ENCODE measurements around the gene EXD3. TPM values are rescaled to one million over a fixed set of nuclear protein-coding genes. Genes with fewer than 3 reads are reported as not detected.

Gene EXD3
- total RNA-seq, 1 experiment from 2014 or later, result 15.3 TPM

DNA sequence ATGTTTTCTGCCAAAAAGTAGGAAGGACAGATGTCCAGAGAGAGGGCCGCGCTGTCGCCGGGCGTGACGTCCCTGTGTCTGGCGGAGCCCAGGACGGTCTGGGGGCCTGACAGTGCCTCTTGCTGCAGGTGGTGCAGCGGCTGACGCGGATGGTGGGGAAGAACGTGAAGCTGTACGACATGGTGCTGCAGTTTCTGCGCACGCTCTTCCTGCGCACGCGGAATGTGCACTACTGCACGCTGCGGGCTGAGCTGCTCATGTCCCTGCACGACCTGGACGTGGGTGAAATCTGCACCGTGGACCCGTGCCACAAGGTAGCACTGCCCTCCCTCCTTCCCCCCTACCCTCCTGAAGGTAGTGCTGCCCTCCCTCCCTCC, 160.1 kb downstream of the EXD3 start:
- TF ChIP-seq, protein P1, sequence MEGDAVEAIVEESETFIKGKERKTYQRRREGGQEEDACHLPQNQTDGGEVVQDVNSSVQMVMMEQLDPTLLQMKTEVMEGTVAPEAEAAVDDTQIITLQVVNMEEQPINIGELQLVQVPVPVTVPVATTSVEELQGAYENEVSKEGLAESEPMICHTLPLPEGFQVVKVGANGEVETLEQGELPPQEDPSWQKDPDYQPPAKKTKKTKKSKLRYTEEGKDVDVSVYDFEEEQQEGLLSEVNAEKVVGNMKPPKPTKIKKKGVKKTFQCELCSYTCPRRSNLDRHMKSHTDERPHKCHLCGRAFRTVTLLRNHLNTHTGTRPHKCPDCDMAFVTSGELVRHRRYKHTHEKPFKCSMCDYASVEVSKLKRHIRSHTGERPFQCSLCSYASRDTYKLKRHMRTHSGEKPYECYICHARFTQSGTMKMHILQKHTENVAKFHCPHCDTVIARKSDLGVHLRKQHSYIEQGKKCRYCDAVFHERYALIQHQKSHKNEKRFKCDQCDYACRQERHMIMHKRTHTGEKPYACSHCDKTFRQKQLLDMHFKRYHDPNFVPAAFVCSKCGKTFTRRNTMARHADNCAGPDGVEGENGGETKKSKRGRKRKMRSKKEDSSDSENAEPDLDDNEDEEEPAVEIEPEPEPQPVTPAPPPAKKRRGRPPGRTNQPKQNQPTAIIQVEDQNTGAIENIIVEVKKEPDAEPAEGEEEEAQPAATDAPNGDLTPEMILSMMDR (conservative IDR thresholded peaks at IDR 0.05), result no peak
- Histone ChIP-seq H3K79me1 (ENCODE audit: insufficient read depth, low read depth, low read length, poor library complexity, severe bottlenecking) (no peaks in the 10 kb centered on the region), H3K4me2 (ENCODE audit: insufficient read depth, insufficient read length, low read length) (no peak overlapping the region), H3K4ac (ENCODE audit: low read depth, low read length) (no peak overlapping the region), H3T11ph (ENCODE audit: low read length) (no peak overlapping the region), H4K20me1 (ENCODE audit: control insufficient read depth, insufficient read depth, insufficient read length) (no peaks in the 10 kb centered on the region), H4K8ac (replicated peaks; ENCODE audit: insufficient read length, low read depth, low read length) (no peak overlapping the region), H2BK5ac (ENCODE audit: insufficient read length, low read length) (no peak overlapping the region), H2BK12ac (ENCODE audit: insufficient read length, low read depth, low read length) (no peak overlapping the region), H3K18ac (ENCODE audit: insufficient read length, low read depth, low read length) (no peak overlapping the region), H2AK5ac (ENCODE audit: insufficient read length, low read length) (no peak overlapping the region), H3K23me2 (ENCODE audit: insufficient read length, low read depth, low read length, poor library complexity, severe bottlenecking) (no peaks in the 10 kb centered on the region), H3K14ac (ENCODE audit: insufficient read depth, low read length) (no peak overlapping the region), H2AFZ (ENCODE audit: low read length) (no peak overlapping the region), H3K56ac (ENCODE audit: insufficient read length, low read depth, low read length) (no peak overlapping the region), H4K5ac (ENCODE audit: insufficient read length, low read depth, low read length) (no peak overlapping the region), H3K9me3 (ENCODE audit: control insufficient read depth, low read depth, low read length) (no peaks in the 10 kb centered on the region), H3K27ac (ENCODE audit: insufficient read length, low read depth, low read length) (no peak overlapping the region), H3K9ac (ENCODE audit: extremely low read depth, insufficient read length, low read length) (no peak overlapping the region), H3K79me2 (ENCODE audit: insufficient read depth, low read length) (no peaks in the 10 kb centered on the region), H3K4me1 (ENCODE audit: insufficient read depth, low read length) (no peaks in the 10 kb centered on the region), H2BK15ac (ENCODE audit: low read depth, low read length) (no peak overlapping the region), H2BK20ac (ENCODE audit: low read depth, low read length, poor library complexity, severe bottlenecking) (no peak overlapping the region), H2BK120ac (ENCODE audit: low read depth, low read length, poor library complexity, severe bottlenecking) (no peak overlapping the region), H3K23ac (ENCODE audit: insufficient read length, low read depth, low read length) (no peak overlapping the region), H4K91ac (ENCODE audit: insufficient read length, low read depth, low read length) (no peak overlapping the region), H3K27me3 (ENCODE audit: insufficient read depth, low read length) (no peaks in the 10 kb centered on the region)
- no peak for DNase-seq
- H3K27me3 Mint-ChIP-seq (ENCODE audit: low read depth), result no peaks in the 10 kb centered on the region; the same call in 1 of the 2 replicates
- no peak overlapping the region for H3K27ac Mint-ChIP-seq
- no peak overlapping the region for H3K4me3 Mint-ChIP-seq
- 0 out of 4 replicates have a peak, but pooled peaks cover 0 to 3% of the 10 kb centered on the region in 2 experiments for H3K4me1 Mint-ChIP-seq
- H3K9me3 Mint-ChIP-seq, result no peaks in the 10 kb centered on the region
- no CpG with 5 or more reads among the region's 24 CpGs for WGBS (ENCODE audit: extremely low coverage, insufficient read length, low lambda C conversion rate)
- peaks cover 11 to 51% (median 40%) of the 10 kb centered on the region in 3 experiments; a peak in 6 of 7 replicates for H3K36me3 Mint-ChIP-seq (ENCODE audit: insufficient read depth in 1 of 3, low read depth in 3 of 3)
